Measurements from ENCODE around the gene STARD7. TPM values are rescaled to one million over a fixed set of nuclear protein-coding genes. Genes with fewer than 3 reads are reported as not detected.

Gene STARD7
- total and polyA plus RNA-seq, 2 donors (not counting 3 experiments of a cell fraction or from before 2014, with no cell fraction given): 61.2 to 132 TPM

- H3K27me3 ChIP-seq (ENCODE audit: control insufficient read depth in 2 of 2, insufficient read depth in 2 of 2, low read length in 2 of 2): peaks cover 2 to 4% of the 10 kb centered on the region in 2 experiments
- no peak overlapping the region for H3K4me2 ChIP-seq (ENCODE audit: insufficient read depth, low read length)
- H3K27ac ChIP-seq (ENCODE audit: insufficient read depth, low read depth, low read length): no peak overlapping the region
- no peak for DNase-seq (ENCODE audit: low read depth, low spot score)
- no peak for FAIRE-seq
- no peaks in the 10 kb centered on the region for H3K4me1 ChIP-seq (ENCODE audit: control insufficient read depth, extremely low read depth, insufficient read depth, low read length)
- no peaks in the 10 kb centered on the region for H3K36me3 ChIP-seq (ENCODE audit: control insufficient read depth in 2 of 2, extremely low read depth in 1 of 2, insufficient read depth in 2 of 2, low read length in 2 of 2)
- TF ChIP-seq JUN (IDR thresholded peaks at IDR 0.05; ENCODE audit: borderline replicate concordance, insufficient read depth, insufficient read length, low read depth) (no peak), EZH2 (IDR thresholded peaks at IDR 0.05; ENCODE audit: borderline replicate concordance, low read depth, low read length, severe bottlenecking) (no peak), POLR2A (IDR thresholded peaks at IDR 0.05; ENCODE audit: low read depth, low read length) (no peak), GATA2 (IDR thresholded peaks at IDR 0.05; ENCODE audit: insufficient read depth, insufficient read length, low read depth, low read length) (no peak), CTCF (IDR thresholded peaks at IDR 0.05; ENCODE audit: extremely low read depth in 1 of 2, insufficient read depth in 1 of 2, low read depth in 1 of 2, low read length in 2 of 2) (no peak), FOS (IDR thresholded peaks at IDR 0.05; ENCODE audit: borderline replicate concordance, insufficient read depth, low read length) (no peak), MAX (IDR thresholded peaks at IDR 0.05; ENCODE audit: insufficient read depth, insufficient read length) (no peak), MYC (IDR thresholded peaks at IDR 0.05; ENCODE audit: low read depth, low read length) (no peak), POLR2AphosphoS5 (IDR thresholded peaks at IDR 0.05; ENCODE audit: insufficient read depth, low read depth, low read length) (no peak)
- no peaks in the 10 kb centered on the region for H3K79me2 ChIP-seq (ENCODE audit: control insufficient read depth, insufficient read depth, low read length)
- H3K9ac ChIP-seq (replicated peaks; ENCODE audit: extremely low read depth, insufficient read depth, low read length): no peak overlapping the region
- dilution Hi-C loops (cut with MboI; ENCODE audit: extremely low pct_ligation_motif_present, low sequenced_read_pairs) (no loop called here), intact Hi-C loops (cut with micrococcal nuclease) (no loop called here)
- no peaks in the 10 kb centered on the region for H4K20me1 ChIP-seq (replicated peaks; ENCODE audit: control insufficient read depth, extremely low read depth, insufficient read depth, low read length)
- no peaks in the 10 kb centered on the region for H3K9me3 ChIP-seq (replicated peaks; ENCODE audit: control insufficient read depth, insufficient read depth, low read length)
- POLR2A ChIA-PET: no interaction called here
- no peaks in the 10 kb centered on the region for H3K9me1 ChIP-seq (replicated peaks; ENCODE audit: control insufficient read depth, extremely low read depth, insufficient read depth, low read length)
- no TSS peak for BruUV-seq (replicated peaks)
- no peak overlapping the region for H3K4me3 ChIP-seq (replicated peaks in 1 of 3; ENCODE audit: insufficient read depth in 1 of 3, low read depth in 1 of 3, low read length in 3 of 3)
- CTCF ChIA-PET: no interaction called here
- no peak overlapping the region for H2AFZ ChIP-seq (ENCODE audit: low read depth, low read length)
Measured at GRCh38 chr2:96170626-96171025, 38.0 kb downstream of the STARD7 start.
